ENCODE results near the gene XYLT1. TPM values are rescaled to one million over a fixed set of nuclear protein-coding genes. Genes with fewer than 3 reads are reported as not detected.

The XYLT1 gene
- total RNA-seq, 2 experiments from 2014 or later = 7.3 to 8.9 TPM

- TF ChIP-seq, protein P1, sequence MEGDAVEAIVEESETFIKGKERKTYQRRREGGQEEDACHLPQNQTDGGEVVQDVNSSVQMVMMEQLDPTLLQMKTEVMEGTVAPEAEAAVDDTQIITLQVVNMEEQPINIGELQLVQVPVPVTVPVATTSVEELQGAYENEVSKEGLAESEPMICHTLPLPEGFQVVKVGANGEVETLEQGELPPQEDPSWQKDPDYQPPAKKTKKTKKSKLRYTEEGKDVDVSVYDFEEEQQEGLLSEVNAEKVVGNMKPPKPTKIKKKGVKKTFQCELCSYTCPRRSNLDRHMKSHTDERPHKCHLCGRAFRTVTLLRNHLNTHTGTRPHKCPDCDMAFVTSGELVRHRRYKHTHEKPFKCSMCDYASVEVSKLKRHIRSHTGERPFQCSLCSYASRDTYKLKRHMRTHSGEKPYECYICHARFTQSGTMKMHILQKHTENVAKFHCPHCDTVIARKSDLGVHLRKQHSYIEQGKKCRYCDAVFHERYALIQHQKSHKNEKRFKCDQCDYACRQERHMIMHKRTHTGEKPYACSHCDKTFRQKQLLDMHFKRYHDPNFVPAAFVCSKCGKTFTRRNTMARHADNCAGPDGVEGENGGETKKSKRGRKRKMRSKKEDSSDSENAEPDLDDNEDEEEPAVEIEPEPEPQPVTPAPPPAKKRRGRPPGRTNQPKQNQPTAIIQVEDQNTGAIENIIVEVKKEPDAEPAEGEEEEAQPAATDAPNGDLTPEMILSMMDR (IDR thresholded peaks at IDR 0.05) = no peak
- ATAC-seq = no peak
- intact Hi-C loops (cut with micrococcal nuclease) = no loop called here
- no peak overlapping the region for H3K27ac Mint-ChIP-seq
- H3K4me1 Mint-ChIP-seq (ENCODE audit: low read depth) = peaks cover 4% of the 10 kb centered on the region
- ChIA-PET POLR2A (no interaction called here), CTCF (no interaction called here)
- no peaks in the 10 kb centered on the region for H3K9me3 Mint-ChIP-seq
- no peaks in the 10 kb centered on the region for H3K27me3 Mint-ChIP-seq
- DNase-seq = no peak
- no peak overlapping the region for H3K4me3 Mint-ChIP-seq
- peaks cover 1% of the 10 kb centered on the region for H3K36me3 Mint-ChIP-seq (ENCODE audit: low read depth)
Measured at GRCh38 chr16:17426451-17426850, 44.3 kb downstream of the XYLT1 start.

DNA sequence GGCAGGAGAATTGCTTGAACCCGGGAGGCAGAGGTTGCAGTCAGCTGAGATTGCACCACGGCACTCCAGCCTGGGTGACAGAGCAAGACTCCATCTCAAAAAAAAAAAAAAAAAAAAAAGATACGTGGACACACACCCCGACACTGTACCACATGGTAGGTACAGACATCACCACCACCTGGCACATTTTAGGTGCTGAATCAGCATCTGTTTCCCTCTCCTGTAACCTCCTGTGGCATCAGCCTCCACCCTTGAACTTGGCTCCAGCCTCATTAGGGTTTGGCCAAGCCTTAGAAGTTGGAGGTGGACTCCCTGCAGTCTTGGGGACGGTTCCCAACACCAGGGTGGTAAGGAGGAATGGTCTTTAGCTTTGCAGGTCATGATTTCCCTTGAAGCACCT, 46.0 kb downstream of the XYLT1 start:
- Mint-ChIP-seq H3K27ac (no peak overlapping the region), H3K9me3 (no peaks in the 10 kb centered on the region), H3K4me3 (no peak overlapping the region), H3K36me3 (ENCODE audit: low read depth) (peaks cover 1% of the 10 kb centered on the region), H3K4me1 (ENCODE audit: low read depth) (peaks cover 4% of the 10 kb centered on the region), H3K27me3 (no peaks in the 10 kb centered on the region)
- TF ChIP-seq, protein P1 (IDR thresholded peaks at IDR 0.05) = no peak
- ATAC-seq (no peak), DNase-seq (no peak)
- ChIA-PET CTCF (interaction anchor here (1.2 kb wide), 1 partner anchor 38 kb away, joined by 3 read pairs; no protein-coding TSS in a partner anchor), POLR2A (no interaction called here)
- intact Hi-C loops (cut with micrococcal nuclease) = no loop called here

GRCh38 chr16:17423221-17423620, 47.5 kb downstream of the XYLT1 start:
- Mint-ChIP-seq H3K4me3 (no peak overlapping the region), H3K36me3 (ENCODE audit: low read depth) (peaks cover 1% of the 10 kb centered on the region), H3K27ac (no peak overlapping the region), H3K27me3 (no peaks in the 10 kb centered on the region), H3K4me1 (ENCODE audit: low read depth) (peaks cover 4% of the 10 kb centered on the region), H3K9me3 (no peaks in the 10 kb centered on the region)
- ATAC-seq (no peak), DNase-seq (no peak)
- TF ChIP-seq, protein P1 (IDR thresholded peaks at IDR 0.05) = no peak
- intact Hi-C loops (cut with micrococcal nuclease) = no loop called here
- CTCF ChIA-PET = no interaction called here
- POLR2A ChIA-PET = no interaction called here

- intact Hi-C loops (cut with micrococcal nuclease) = no loop called here
- no peak overlapping the region for H3K4me3 Mint-ChIP-seq
- ATAC-seq (no peak), DNase-seq (no peak)
- H3K9me3 Mint-ChIP-seq = peaks cover 8% of the 10 kb centered on the region
- H3K27me3 Mint-ChIP-seq = no peaks in the 10 kb centered on the region
- CTCF ChIA-PET = no interaction called here
- POLR2A ChIA-PET = interaction anchor here (1.3 to 1.5 kb wide), 2 partner anchors 46 to 51 kb away, joined by 3 to 4 read pairs; no protein-coding TSS in a partner anchor
- H3K36me3 Mint-ChIP-seq (ENCODE audit: low read depth) = peaks cover 5% of the 10 kb centered on the region
- no peak overlapping the region for H3K27ac Mint-ChIP-seq
- peaks cover 26% of the 10 kb centered on the region for H3K4me1 Mint-ChIP-seq (ENCODE audit: low read depth)
- TF ChIP-seq, protein P1 (IDR thresholded peaks at IDR 0.05) = no peak
Measured at GRCh38 chr16:17420816-17421215, 49.9 kb downstream of the XYLT1 start.

- Mint-ChIP-seq H3K4me3 (no peak overlapping the region), H3K36me3 (ENCODE audit: low read depth) (peaks cover 5% of the 10 kb centered on the region), H3K27me3 (no peaks in the 10 kb centered on the region), H3K27ac (no peak overlapping the region), H3K9me3 (peaks cover 8% of the 10 kb centered on the region), H3K4me1 (ENCODE audit: low read depth) (peaks cover 36% of the 10 kb centered on the region)
- POLR2A ChIA-PET = no interaction called here
- DNase-seq (no peak), ATAC-seq (no peak)
- TF ChIP-seq, protein P1 (IDR thresholded peaks at IDR 0.05) = no peak
- intact Hi-C loops (cut with micrococcal nuclease) = no loop called here
- CTCF ChIA-PET = interaction anchor here (1.1 to 2.3 kb wide), 3 partner anchors 40 to 160 kb away, joined by 3 to 8 read pairs (median 3); no protein-coding TSS in a partner anchor
Measured at GRCh38 chr16:17419266-17419665, 51.5 kb downstream of the XYLT1 start.

All from activated CD8-positive, alpha-beta T cell treated with anti-CD3 and anti-CD28 coated beads for 36 hours (primary cell).